Effector memory CD4-positive, alpha-beta T cell (primary cell): ENCODE data around the gene NOL4L.

ENCODE experiments used
- DNase-seq, 3 donors: peaks; one replicate each; pipeline ENCODE4 v3.0.0-alpha.2; 2020
- H3K27ac ChIP-seq: 2 replicates; pipeline ENCODE4 v1.7.0; 2013; ENCODE audit warnings: mild to moderate bottlenecking, low read length, moderate library complexity; ENCODE audit not compliant: insufficient read depth, poor library complexity, severe bottlenecking
- H3K27me3 ChIP-seq: replicated peaks from 2 replicates; pipeline ENCODE4 v1.7.0; 2013; ENCODE audit warnings: mild to moderate bottlenecking, low read length; ENCODE audit not compliant: insufficient read depth, control insufficient read depth, poor library complexity, severe bottlenecking
- H3K36me3 ChIP-seq: 2 replicates; pipeline ENCODE4 v1.7.0; 2013; ENCODE audit warnings: mild to moderate bottlenecking, low read length, moderate library complexity; ENCODE audit not compliant: control insufficient read depth, insufficient read depth
- H3K4me1 ChIP-seq: 2 replicates; pipeline ENCODE4 v1.7.0; 2013; ENCODE audit warnings: low read length, mild to moderate bottlenecking; ENCODE audit not compliant: control insufficient read depth, insufficient read depth, poor library complexity, severe bottlenecking
- H3K4me3 ChIP-seq: 2 replicates; pipeline ENCODE4 v1.7.0; 2013; ENCODE audit warnings: low read length, low read depth, mild to moderate bottlenecking; ENCODE audit not compliant: insufficient read depth, poor library complexity, severe bottlenecking
- H3K9me3 ChIP-seq: 2 replicates; pipeline ENCODE4 v1.7.0; 2013; ENCODE audit warnings: mild to moderate bottlenecking, low read length, moderate library complexity; ENCODE audit not compliant: control insufficient read depth

NOL4L gene

GRCh38 chr20:32485770-32486478 is 99.2 kb downstream of the NOL4L start:
- Histone ChIP-seq H3K27ac (peak overlapping the region; percentile 67), H3K4me3 (no peak overlapping the region), H3K36me3 (peaks cover 6% of the 10 kb centered on the region), H3K27me3 (no peaks in the 10 kb centered on the region), H3K4me1 (peaks cover 20% of the 10 kb centered on the region), H3K9me3 (no peaks in the 10 kb centered on the region)
- DNase-seq, result no peak

DNA sequence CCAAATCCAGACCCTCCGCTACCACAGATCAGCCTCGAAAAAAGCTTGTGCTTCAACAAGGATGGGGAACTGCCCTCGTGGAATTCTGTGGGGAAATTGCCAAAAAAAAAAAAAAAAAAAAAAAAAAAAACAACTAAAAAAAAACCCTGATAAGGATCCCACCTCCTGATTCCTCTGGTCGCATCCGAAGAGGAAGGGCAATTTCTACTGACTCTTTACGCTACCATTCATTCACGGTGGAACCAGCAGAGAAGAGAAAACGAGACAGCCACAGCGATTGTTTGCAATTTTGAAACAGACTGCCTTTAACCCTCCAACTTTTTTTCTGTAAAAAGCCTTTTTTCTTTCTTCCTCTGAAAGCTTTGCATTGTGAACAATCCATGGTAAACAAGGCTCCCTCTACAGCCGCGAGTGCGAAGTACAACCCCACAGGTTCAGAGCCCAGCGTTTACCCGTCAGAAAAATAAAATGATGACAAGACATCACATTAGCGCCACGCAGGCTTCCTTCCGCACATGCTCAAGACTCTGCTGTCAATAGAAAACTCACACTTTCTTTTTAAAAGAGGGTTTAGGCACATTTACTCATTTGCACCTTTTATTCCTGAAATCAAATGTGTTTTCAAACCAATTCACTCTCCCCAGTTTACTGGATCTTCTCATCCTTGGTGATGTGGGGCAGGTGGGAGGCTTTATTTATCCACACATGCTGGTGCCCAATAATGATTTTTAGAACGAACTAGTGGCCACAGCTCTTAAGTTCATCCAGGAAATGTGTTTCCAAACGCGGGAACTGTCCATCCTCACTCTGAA is 100.0 kb downstream of the NOL4L start:
- H3K27me3 ChIP-seq, result no peaks in the 10 kb centered on the region
- no peaks in the 10 kb centered on the region for H3K9me3 ChIP-seq
- H3K36me3 ChIP-seq, result peaks cover 6% of the 10 kb centered on the region
- peak overlapping the region; percentile 72 for H3K4me3 ChIP-seq
- H3K27ac ChIP-seq, result peak overlapping the region; percentile 67
- DNase-seq, result peak; percentile 51 to 75 (median 66)
- peaks cover 21% of the 10 kb centered on the region for H3K4me1 ChIP-seq

GRCh38 chr20:32484225-32484957 is 100.7 kb downstream of the NOL4L start:
- H3K4me1 ChIP-seq, result peaks cover 21% of the 10 kb centered on the region
- peak overlapping the region; percentile 67 for H3K27ac ChIP-seq
- no peaks in the 10 kb centered on the region for H3K27me3 ChIP-seq
- peak overlapping the region; percentile 72 for H3K4me3 ChIP-seq
- DNase-seq, result peak in 2 of 3 donors; percentile 15 to 27
- peaks cover 6% of the 10 kb centered on the region for H3K36me3 ChIP-seq
- no peaks in the 10 kb centered on the region for H3K9me3 ChIP-seq

DNA sequence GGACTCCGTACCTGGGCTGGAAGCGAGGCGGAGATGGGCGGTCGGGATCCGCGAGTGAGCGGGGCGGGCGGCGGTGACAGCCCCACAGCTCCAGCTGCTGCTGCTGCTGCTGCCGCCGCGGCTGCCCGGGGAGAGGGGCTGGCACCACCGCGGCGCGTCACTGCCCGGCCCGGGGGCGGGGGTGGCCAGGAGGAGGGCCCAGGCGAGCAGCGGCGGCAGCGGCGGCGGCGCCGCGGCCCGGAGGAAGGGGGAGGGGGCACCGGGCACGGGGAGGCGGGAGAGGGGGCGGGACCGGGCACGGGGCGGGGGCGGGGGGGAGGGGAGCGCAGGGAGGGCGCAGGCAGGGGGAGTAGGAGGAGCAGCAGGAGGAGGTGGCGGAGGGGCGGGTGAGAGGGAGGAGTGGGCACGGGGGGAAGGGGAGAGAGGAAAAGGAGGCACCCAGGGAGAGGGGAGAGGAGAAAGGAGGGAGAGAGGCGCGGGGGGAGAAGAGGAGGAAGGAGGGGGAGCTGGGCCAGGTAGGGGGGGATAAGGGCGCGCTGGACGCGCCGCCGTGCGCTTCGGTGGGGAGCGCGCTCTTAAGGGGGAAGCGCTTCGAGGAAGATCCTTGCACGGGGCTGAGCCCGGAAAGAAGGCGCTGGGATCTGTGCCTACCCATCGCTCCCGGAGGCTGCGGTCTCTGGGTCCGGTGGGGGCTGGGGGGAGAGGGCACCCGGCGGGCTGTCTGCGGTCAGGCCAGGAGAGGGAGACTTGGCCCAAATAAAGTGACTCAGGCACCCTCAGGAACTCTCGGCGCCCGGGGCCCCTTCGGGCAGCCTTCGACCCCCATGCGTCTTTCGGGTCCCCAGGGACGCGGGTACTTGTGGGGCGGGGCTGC is 101.5 kb downstream of the NOL4L start:
- Histone ChIP-seq H3K4me3 (peak overlapping the region; percentile 72), H3K27me3 (no peaks in the 10 kb centered on the region), H3K9me3 (no peaks in the 10 kb centered on the region), H3K36me3 (peaks cover 6% of the 10 kb centered on the region), H3K4me1 (peaks cover 21% of the 10 kb centered on the region), H3K27ac (peak overlapping the region; percentile 67)
- DNase-seq, result peak; percentile 60 to 65 (median 65)

DNA sequence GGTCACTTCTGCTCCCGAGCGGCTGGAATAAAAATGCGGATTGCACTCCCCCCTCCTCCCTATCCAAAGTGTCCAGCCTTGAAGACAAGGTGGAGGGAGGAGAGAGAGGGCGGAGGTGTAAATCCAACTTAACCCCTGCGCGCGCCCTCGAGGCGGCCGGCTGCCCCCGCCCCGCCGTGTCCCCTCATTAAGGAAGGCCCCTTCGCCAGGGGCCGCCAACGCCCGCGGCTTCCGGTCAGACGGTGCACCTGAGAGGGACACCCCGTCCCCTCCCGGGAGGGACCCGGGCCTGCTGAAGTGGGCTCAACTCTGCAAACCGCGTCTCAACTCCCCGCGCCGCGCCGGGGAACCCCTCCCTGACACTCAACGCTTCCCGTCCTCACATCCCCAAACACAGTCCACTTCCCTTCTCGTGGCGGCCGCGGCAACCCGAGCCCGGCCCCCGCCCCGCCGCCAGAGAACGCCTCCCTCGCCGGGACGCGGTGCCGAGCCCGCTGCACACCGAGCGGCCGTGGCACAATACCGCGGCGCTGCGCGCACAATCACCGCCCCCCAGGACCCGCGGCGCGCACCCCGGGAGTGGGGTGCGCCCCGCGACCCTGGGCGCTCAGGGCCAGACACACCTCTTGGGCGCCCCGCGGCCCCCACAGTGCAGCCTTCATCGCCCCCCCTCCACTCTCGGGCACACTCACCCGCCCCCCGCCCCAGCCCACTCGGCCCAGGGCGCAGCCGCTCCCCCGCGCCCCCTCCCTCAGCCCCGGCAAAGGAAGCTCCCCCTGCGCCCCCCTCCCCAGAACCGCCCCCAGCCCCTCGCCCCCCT is 102.5 kb downstream of the NOL4L start:
- Histone ChIP-seq H3K4me1 (peaks cover 21% of the 10 kb centered on the region), H3K27ac (peak overlapping the region; percentile 48)

GRCh38 chr20:32482143-32482441 is 103.0 kb downstream of the NOL4L start:
- Histone ChIP-seq H3K27ac (peak overlapping the region; percentile 48), H3K4me3 (peak overlapping the region; percentile 56), H3K4me1 (peaks cover 21% of the 10 kb centered on the region), H3K9me3 (no peaks in the 10 kb centered on the region), H3K36me3 (peaks cover 6% of the 10 kb centered on the region), H3K27me3 (no peaks in the 10 kb centered on the region)
- DNase-seq, result no peak

More for the DNA sequence above, 102.5 kb downstream of the NOL4L start:
- Histone ChIP-seq H3K9me3 (no peaks in the 10 kb centered on the region), H3K27me3 (no peaks in the 10 kb centered on the region), H3K4me3 (peak overlapping the region; percentile 56), H3K36me3 (peaks cover 6% of the 10 kb centered on the region)
- DNase-seq, result peak; percentile 15 to 22 (median 21)

DNA sequence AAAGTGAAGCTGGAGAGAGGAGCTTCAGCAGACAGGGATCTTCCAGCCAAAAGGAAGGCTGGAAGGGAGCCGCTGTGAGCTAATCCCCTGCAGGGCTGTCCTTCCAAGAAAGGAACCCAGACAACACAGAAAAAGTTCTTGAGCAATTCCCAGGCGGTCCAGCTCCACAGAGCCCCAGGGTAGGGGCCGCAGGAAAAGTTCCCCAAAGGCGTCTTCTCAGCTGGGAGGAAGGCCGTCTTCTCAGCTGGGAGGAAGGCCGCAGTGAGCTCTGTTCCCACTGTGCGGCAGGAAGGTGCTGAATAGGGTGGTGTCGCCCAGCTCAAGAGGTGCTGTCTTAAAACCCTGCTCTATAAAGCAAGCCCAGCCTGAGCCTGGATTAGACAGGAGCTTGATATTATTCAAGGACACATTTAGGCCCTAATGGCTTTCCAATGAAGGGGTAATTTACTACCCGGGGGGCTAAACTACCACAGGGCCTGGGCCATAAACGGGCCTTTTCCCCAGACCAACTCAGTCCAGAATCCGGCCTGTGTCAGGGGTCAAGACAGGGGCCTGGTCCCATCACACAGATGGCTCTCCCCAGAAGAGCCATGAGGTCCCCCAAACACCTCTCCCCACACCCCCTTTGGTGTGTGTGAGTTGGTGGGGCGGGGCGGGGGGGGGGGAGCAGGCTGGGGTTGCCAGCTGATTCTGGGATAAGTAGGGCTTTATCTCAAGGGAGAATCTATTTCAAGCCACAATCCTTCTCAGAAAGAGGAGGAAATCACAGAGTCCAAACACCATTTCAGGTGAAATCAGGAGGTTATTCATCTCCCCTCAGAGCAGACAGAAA is 103.6 kb downstream of the NOL4L start:
- Histone ChIP-seq H3K27ac (peak overlapping the region; percentile 48), H3K4me3 (no peak overlapping the region), H3K36me3 (peaks cover 5% of the 10 kb centered on the region), H3K4me1 (peaks cover 21% of the 10 kb centered on the region), H3K27me3 (no peaks in the 10 kb centered on the region), H3K9me3 (no peaks in the 10 kb centered on the region)
- no peak for DNase-seq

DNA sequence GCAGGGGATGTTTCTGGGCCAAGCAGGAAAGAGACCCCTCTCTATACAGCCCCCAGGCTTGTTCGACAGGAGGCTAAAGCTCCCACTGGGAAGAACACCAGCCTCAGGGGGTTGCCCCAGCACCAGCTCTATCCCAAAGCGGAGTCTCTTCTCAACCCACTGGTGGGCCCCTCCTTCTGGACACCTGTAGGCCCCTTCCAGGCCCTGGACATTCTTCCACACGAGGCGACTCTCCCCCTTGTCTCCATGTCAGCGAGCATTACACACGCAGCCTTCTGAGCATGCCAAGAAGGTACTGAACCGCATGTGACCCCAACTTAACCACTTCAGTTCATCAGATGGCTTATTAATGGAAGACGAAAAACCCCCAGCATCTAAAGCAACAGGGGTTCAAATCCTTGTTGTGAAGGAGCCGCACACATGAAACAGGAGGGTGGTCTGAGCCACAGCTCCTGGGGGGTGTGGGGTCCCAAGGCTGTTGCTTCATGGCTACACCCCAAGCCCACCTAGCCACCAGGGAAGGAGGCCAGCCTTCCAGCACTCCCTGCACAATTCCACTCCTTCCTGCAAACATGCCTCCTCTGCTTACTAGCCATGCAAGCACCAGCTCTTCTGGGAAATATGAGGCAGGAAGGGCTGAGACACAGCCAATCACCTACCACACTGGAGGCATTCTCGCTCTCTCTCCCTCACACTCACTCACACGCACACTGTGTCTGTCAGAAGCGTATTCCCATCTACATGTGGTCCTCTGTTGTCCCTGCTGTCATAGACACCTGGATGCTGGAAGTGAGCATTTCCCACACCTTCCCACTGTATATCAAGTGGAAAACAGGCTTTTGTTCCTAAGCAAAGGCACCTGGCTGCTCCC is 104.5 kb downstream of the NOL4L start:
- H3K27ac ChIP-seq, result no peak overlapping the region
- no peaks in the 10 kb centered on the region for H3K27me3 ChIP-seq
- DNase-seq, result no peak
- no peaks in the 10 kb centered on the region for H3K36me3 ChIP-seq
- H3K4me1 ChIP-seq, result peaks cover 17% of the 10 kb centered on the region
- no peak overlapping the region for H3K4me3 ChIP-seq
- no peaks in the 10 kb centered on the region for H3K9me3 ChIP-seq
